NCI-H1694 treated with DMSO at 0.1 percent for 48 hours (cell line): ENCODE data around the gene GPR84.
A peak's percentile ranks its signal among the peaks of the same experiment; 100 is the strongest.
"Not testable (repeated sequence)": the region's sequence is repeated elsewhere in the genome, so short reads cannot be mapped to it uniquely, and the experiment has no call there.

ENCODE experiments used
- DNase-seq: peaks from one replicate; lab custom pipeline; 2025; lab: John Stamatoyannopoulos, UW

GPR84 gene

GRCh38 chr12:54325442-54326109 is 38.7 kb downstream of the GPR84 start:
- DNase-seq, result not testable (repeated sequence)

GRCh38 chr12:54324617-54325441 is 39.5 kb downstream of the GPR84 start, which contains the start of gene COPZ1:
Gene COPZ1 (plus strand): TSS chr12:54325131. CDS start chr12:54325164, 33 bp downstream.
- DNase-seq, result peak; percentile 98

GRCh38 chr12:54321363-54321762 is 42.9 kb downstream of the GPR84 start:
- no peak for DNase-seq
